ENCODE measurements around the gene ZNF44. TPM values are rescaled to one million over a fixed set of nuclear protein-coding genes. Genes with fewer than 3 reads are reported as not detected.
"Not testable (repeated sequence)": the region's sequence is repeated elsewhere in the genome, so short reads cannot be mapped to it uniquely, and the experiment has no call there.

Gene ZNF44
- 10 to 100 TPM; 22.3 to 31.3 (median 27.4) TPM for polyA plus RNA-seq (ENCODE audit: insufficient read depth in 1 of 5, insufficient read length in 5 of 5, low replicate concordance in 1 of 5)
- long read RNA-seq, donor 1, partial matches to known transcripts, result 13 of 15 reads
- long read RNA-seq, donor 1, other reads (novel, unspliced or antisense), result 0 of 15 reads
- long read RNA-seq, donor 2, partial matches to known transcripts, result 0 of 2 reads
- long read RNA-seq, donor 2, other reads (novel, unspliced or antisense), result 0 of 2 reads
- long read RNA-seq, donor 3, partial matches to known transcripts, result 0 of 3 reads
- long read RNA-seq, donor 3, other reads (novel, unspliced or antisense), result 0 of 3 reads
- long read RNA-seq, donor 4, partial matches to known transcripts, result 0 of 2 reads
- long read RNA-seq, donor 4, other reads (novel, unspliced or antisense), result 0 of 2 reads
- long read RNA-seq, donor 5, result 0 reads
- long read RNA-seq, donor 6, partial matches to known transcripts, result 0 of 4 reads
- long read RNA-seq, donor 6, other reads (novel, unspliced or antisense), result 0 of 4 reads
- long read RNA-seq, donor 7, result 0 reads
- long read RNA-seq, donor 8, partial matches to known transcripts, result 0 of 1 reads
- long read RNA-seq, donor 8, other reads (novel, unspliced or antisense), result 0 of 1 reads

DNA sequence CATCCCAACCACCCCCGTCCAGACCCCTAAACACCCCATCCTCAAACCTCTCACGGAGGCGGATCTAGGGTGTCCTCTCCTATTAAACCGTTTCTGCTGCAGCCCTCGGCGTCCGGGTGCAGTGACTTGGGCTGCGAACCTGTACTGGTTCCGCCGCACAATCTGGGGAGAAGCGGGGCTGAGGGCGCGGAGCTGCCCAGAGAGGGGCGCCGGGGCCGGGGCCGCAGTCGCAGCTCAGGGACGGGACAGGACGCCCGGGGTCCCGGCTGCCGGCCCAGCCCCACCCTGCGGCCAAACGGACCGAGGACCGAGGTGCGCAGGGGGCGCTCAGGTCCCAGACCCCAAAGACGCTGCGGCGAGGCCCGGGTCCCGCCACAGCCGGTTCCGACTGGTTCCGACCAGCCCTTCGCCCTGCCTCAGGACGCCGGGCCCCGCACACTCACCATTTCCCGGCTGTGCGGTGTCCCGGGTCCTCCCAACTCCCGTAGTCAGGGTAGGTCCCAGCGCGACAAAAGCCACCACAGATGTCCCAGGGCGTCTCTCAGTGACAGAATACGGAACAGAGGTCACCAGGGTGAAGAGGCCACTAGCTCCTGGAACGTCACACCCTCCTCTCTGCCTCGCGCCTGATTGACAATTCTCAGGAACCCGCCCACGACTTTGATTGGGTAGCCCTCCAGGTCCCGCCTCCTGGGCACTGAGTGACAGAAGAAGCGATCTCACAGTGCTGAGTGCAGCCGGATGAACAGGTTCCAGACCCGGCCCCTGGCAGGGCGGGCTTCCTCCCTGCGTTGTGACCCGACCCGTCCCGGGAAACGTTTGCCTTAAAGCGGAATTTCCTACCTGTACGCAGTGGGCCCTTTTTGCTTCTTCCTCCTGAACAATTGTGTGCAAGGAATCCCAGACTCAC lies at the start of gene ZNF44:
TSS of gene ZNF44 (minus strand) at position 635 of the 910 bp plus-strand sequence. CDS start at position 446, 189 bp downstream.
- peak; percentile 95 to 97 for DNase-seq

DNA sequence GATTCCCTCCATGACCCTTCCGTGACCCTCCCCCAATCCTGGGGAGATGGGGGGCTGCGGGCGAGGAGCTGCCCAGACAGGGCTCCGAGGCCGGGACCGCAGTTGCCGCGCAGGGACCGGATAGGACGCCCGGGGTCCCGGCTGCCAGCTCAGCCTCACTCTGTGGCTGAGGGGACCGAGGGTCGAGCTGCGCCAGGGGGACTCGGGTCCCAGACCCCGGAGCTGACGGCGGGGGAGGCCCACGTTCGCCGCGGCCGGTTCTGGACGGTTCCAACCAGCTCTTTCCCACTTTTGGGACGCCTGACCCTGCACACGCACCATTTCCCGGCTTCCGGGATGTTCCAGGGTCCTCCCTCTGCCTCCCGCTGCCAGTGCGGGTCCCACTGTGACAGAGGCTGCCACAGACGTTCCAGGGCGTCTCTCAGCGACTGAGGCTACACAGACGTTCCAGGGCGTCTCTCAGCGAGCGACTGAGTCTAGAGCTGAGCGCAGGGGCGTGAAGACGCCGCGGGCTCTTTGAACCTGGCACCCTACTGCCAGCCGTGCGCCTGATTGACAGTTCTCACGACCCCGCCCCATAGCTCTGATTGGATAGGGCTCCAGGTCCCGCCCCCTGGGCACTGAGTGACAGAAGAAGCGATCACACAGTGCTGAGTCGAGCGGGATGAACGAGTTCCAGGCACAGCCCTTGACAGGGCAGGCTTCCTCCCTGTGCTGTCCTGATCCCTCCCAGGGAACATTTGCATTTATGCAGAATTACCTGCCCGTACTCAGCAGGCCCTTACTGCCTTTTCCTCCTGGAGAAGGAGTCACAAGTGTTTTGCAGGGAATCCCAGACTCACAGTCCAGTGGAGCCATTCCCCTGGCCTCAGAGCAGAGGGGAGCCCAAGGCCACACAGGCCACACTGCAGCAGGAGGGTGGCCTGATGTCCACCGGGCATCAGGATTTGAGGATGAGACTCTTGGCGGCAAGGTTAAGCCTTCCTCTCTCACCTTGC lies 38.8 kb upstream of the ZNF44 start, which contains the start of gene ZNF563:
TSS of gene ZNF563 (minus strand) at position 472 of the 998 bp plus-strand sequence. CDS start at position 321, 151 bp downstream.
- DNase-seq, result peak; percentile 95 to 96

DNA sequence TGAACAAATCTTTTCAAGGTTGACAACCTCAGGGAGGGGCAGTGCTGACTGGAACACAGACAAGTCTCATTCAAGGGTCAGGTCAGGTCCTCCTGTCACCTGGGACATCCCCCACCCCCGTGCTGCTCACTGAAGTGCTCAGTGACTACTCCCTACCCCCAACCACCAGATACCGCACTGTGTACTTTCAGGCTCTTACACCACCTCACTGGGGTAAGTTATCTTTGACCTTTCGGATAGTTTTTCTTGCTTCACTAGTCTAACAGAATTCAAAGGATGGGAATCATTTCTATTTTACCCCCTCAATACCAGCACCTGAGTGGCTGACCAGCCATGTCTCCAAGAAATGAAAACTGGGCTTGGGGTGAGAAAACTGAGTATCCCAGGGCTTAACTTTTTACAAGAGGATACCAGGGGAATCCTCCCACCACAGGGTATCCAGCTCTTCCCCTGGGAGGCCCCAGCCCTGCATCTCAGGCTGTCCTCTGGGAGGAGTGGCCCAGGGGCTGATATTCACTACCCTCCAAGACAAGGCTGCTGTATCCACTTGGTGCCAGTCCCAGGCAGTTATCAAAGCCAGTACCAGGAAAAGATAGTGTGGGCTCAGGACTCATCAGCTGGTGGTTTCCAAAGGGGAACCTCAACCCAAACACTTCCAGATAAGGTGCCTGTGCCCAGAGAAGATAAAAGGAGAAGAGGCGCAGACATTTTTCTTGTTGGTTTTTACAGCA lies 36.7 kb upstream of the ZNF44 start:
- no peak for DNase-seq

DNA sequence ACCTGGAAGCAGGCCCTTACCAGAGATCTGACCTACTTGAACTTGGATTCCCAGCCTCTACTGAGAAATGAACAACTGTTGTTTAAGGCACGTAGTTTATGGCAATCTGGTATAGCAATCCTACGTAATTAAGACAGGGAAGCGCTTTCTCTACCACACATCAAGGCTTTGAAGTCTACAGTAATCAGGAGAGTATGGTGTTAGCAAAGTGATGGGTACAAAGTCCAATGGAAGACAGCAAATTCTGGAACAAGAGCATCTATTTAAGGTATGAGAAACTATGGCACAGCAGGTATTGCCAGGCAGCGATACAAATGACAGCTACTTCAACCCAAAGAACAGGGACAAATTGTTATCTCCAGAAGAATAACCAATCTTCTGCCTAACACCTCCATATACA lies 35.7 kb upstream of the ZNF44 start:
- no peak for DNase-seq

DNA sequence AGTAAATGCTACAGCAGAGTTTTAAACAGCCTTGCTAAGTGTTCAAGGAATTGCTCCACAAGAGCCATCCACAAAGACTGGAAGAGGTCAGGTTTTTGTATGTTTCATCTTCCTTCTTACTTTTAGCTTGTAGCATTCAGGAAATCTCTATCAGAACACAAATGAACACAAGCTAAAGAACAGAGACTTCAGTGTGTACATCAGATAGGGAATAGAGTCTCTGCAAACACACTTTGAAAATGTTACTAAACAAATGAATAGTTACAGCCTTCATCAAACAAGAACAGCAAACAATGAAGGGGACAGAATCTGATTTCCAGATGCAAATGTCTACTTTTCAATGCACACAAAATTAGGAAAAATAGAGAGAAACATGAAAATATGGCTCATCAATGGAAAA lies 31.0 kb upstream of the ZNF44 start:
- DNase-seq, result no peak

DNA sequence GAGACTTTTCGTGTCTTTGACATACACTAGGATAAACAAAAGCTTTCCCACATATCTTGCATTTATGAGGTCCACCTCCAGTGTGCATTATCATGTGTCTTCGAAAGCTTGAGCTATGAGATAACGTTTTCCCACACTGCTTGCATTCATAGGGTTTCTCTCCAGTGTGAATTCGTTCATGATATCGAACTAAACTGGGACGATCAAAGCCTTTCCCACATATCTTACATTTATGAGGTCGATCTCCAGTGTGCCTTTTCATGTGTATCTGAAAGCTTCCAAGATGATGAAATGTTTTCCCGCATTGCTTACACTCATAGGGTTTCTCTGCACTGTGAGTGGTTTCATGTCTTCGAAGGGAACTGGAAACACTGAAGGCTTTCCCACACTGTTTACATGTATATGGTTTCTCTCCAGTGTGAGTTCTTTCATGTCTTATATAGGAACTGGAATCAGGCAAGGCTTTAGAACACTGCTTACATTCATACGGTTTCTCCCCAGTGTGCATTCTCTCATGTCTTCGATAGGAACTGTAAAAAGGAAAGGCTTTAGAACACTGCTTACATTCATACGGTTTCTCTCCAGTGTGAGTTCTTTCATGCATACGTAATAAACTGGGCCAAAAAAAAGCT lies 24.2 kb upstream of the ZNF44 start:
- no peak for DNase-seq

DNA sequence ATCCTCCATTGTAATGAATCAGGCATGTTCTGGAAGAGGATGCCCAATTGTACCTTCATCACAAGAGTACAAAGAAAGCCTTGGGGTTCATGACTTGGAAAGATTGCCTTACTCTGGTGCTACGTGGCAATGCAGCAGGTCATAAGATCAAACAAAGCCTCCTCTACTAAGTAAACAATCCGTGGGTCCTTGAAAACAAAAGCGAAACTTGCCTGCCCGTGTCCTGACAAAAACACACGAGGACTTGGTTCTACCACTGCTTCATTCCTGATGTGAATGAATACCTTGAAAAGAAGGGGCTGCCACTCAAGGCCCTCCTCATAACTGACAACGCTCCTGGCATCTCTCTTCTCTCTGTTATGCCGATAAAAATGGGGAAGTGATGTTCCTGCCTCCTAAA lies 19.9 kb upstream of the ZNF44 start:
- DNase-seq, result no peak

DNA sequence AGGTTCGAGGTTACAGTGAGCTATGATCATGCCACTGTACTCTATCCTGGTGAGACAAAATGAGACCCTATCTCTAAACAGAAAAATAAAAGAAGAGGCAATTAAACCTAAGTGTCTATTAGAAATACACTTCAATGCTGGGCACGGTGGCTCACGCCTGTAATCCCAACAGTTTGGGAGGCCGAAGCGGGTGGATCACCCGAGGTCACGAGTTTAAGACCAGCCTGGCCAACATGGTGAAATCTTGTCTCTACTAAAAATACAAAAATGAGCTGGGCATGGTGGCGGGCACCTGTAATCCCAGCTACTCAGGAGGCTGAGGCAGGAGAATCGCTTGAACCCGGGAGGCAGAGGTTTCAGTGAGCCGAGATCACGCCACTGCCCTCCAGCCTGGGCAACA lies 14.2 kb upstream of the ZNF44 start:
- DNase-seq, result not testable (repeated sequence)

DNA sequence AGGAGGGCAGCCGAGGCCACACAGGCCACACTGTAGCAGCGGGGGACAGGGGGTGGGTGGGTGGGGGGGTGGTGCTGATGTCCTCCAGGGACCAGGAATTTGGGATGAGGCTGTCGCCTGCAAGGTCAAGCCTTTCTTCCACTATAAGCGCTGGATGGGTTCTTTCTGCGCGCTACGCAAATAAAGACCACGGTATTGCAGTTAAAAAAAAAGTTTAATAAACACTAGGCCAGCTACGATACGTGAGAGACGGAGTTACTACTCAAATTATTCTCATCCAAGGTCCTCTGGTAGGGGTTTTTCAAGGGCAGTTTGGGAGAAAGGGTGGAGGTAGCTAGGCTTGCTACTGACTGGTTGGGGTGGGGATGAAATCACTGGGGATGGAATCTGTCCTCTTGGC lies 508 bp upstream of the ZNF44 start:
- DNase-seq, result no peak

DNA sequence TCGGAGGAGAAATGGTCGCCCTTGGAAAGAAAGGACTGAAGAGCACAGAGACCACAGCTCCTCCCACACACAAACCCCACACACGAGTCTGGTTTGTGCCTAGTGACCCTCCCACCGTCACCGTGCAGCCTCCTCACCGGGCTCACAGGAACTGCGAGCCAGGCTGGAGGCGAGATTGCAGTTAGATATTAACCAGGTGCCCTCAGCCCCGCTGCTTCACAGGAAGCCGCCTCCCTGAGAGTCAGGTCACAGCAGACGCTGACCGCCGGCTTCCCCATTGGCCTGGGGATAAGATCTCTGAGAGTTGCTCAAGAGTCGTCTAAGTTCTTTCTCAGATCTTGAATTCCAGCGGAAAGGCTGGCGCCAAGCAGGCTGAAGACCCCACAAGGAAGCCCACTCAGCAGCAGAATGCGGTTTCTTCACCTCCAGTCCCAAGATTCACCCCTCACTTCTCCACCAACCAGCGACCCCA lies 870 bp downstream of the ZNF44 start:
- peak; percentile 67 to 70 for DNase-seq

DNA sequence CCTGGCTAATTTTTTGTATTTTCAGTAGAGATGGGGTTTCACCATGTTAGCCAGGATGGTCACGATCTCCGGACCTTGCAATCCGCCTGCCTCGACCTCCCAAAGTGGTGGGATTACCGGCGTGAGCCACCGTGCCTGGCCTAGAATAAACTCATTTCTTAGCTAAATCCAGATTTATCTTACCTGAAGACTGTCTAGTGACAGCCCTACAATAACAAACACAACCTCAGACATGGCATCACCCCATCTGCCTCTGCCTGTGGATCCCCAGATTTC lies 5.0 kb downstream of the ZNF44 start:
- DNase-seq, result no peak

DNA sequence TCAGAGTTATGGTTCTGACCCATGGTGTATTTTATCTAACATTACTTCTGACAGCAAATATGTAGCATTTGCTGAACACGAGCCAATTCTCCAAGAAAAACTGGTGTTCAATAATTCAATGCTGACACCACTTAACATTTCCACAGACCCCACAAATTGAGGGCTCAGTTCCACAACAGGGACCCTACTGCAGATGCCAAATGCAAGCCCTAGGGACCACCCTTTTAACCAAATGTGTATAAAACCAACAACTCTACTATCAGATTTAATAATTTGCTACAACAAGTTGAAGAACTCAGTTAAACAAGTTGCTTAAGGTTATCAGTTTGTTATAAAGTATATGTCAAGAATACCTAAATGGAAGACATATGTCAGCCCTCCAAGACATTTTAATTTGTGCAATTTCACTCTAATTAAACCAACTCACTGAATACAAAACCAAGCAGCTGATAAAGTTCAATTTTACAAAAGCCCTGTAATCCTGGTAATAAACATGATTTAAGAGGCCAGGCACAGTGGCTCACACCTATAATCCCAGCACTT lies 6.7 kb downstream of the ZNF44 start:
- DNase-seq, result no peak

DNA sequence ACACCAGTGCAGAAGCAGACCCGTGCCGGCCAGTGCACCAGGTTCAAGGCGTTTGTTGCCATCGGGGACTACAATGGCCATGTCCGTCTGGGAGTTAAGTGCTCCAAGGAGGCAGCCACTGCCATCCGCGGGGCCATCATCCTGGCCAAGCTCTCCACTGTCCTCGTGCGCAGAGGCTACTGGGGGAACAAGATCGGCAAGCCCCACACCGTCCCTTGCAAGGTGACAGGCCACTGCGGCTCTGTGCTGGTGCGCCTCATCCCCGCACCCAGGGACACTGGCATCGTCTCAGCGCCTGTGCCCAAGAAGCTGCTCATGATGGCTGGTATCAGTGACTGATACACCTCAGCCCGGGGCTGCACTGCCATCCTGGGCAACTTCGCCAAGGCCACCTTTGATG lies 10.1 kb downstream of the ZNF44 start:
- no peak for DNase-seq

DNA sequence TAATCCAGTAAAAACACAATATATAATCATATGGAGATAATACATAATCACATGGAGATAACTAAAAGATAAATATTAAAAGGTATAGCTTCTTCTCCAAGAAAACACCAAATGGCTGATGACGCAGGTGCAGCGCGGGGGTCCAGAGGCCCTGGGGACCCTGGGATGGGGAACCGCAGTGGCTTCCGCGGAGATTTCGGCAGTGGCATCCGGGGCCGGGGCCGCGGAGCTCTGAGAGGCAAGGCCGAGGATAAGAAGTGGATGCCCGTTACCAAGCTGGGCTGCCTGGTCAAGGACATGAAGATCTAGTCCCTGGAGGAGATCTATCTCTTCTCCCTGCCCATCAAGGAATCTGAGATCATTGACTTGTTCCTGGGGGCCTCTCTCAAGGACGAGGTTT lies 10.5 kb downstream of the ZNF44 start:
- no peak for DNase-seq

DNA sequence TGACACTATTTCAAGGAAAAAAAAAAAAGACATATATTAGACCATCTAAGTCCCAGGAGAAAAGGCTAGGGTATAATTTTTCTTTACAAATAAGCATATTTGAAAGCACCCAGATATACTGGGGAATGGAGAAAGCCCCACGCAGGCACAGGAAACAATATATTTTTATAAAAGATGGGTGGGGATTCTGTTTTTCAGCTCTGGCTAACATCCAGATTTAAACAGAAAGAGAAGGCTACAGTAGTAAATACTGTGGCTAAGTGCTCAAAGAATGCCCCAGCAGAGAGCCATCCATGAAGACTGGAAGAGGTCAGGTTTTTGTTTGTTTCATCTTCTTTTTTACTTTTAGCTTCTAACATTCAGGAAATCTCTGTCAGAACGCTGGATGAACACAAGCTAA lies 16.0 kb downstream of the ZNF44 start:
- DNase-seq, result no peak

DNA sequence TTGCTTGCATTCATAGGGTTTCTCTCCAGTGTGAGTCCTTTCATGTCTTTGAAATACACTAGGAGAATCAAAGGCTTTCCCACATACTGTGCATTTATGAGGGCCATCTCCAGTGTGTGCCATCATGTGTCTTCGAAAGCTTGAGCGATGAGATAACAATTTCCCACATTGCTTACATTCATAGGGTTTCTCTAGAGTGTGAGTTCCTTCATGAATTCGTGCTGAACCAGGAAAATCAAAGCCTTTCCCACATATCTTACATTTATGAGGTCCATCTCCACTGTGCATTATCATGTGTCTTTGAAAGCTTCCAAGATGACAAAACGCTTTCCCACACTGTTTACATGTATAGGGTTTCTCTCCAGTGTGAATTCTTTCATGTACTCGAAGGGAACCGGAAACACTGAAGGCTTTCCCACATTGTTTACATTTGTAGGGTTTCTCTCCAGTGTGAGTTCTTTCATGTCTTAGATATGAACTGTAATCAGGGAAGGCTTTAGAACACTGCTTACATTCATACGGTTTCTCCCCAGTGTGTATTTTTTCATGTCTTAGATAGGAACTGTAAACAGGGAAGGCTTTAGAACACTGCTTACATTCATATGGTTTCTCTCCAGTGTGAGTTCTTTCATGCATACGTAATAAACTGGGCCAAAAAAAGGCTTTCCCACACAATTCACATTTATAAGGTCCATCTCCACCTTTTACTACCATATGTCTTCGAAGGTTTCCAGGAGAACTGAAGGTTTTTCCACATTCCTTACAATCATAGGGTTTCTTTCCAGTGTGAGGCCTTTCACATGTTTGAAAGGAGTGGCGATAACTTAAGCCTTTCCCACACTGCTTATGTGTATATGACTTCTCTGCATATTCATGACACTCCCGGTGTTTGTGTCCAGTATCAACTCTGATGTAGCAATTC lies 21.4 kb downstream of the ZNF44 start:
- DNase-seq, result no peak

DNA sequence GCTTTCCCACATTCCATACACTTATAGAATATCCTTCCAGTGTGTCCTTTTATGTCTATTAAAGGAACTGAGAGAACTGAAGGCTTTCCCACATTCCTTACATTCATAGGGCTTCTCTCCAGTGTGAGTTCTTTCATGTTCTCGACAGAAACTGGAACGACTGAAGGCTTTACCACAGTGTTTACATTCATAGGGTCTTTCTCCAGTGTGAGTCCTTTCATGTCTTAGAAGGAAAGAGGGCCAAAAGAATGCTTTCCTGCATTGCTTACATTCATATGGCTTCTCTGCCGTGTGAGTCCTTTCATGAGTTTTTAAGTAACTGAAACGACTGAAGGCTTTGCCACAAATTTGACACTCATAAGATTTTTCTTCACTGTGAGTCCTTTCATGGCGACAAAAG lies 22.3 kb downstream of the ZNF44 start:
- no peak for DNase-seq

DNA sequence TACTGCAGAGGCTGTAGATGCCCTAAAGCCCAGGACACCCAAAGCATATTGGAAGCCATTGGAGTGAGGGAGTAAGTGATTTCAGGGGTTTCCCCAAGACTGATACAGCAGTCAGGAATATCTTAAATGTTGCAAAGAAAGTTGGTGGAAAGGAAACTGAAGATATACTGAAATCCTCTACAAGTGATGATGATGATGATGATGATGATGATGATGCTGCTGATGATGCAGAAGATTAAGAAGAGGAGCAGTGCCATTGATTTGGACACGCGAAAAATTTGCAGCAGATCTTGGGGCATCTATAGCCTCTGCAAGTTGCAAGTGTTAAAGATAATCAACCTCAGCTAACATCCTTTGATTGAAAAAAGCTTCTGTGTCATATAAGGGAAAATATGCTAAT lies 23.8 kb downstream of the ZNF44 start:
- no peak for DNase-seq
